Prostate gland (tissue), 2 donors: ENCODE measurements around the gene SLC2A10. TPM values are rescaled to one million over a fixed set of nuclear protein-coding genes. Genes with fewer than 3 reads are reported as not detected.
A peak's percentile ranks its signal among the peaks of the same experiment; 100 is the strongest.

Experiments used
- DNase-seq: peaks from one replicate; pipeline ENCODE4 v3.0.0-alpha.2; 2019; ENCODE audit warnings: low spot score
- H3K27ac ChIP-seq, 2 donors: fragments of 200-600 bp; sonication (generic); 2 replicates each; pipeline ENCODE4 v1.5.1; 2017 to 2019
- H3K27me3 ChIP-seq: fragments of 200-600 bp; sonication (generic); replicated peaks from 2 replicates; pipeline ENCODE4 v1.5.1; 2019; ENCODE audit not compliant: insufficient read depth
- H3K36me3 ChIP-seq, 2 donors: fragments of 200-600 bp; sonication (generic); 1 replicate in 1 of 2; 2 replicates in 1 of 2; pipeline versions ENCODE4 v1.5.1 to v1.8.1; 2017 to 2019
- H3K4me1 ChIP-seq: fragments of 200-600 bp; sonication (generic); replicated peaks from 2 replicates; pipeline ENCODE4 v1.5.1; 2019
- H3K4me3 ChIP-seq, 2 donors: fragments of 200-600 bp; sonication (generic); 2 replicates each; pipeline ENCODE4 v1.5.1; 2017 to 2019
- H3K9me3 ChIP-seq: fragments of 200-600 bp; sonication (generic); 2 replicates; pipeline ENCODE4 v1.5.1; 2017
- POLR2A ChIP-seq: fragments of 450-650 bp; IDR thresholded peaks from one replicate; pipeline ENCODE4 v1.6.1; 2016; ENCODE audit warnings: antibody characterized with exemption, mild to moderate bottlenecking
- POLR2AphosphoS5 ChIP-seq: sonication (generic); formaldehyde crosslinking; IDR thresholded peaks from one replicate; pipeline ENCODE4 v1.6.1; 2017; ENCODE audit warnings: antibody characterized with exemption
- WGBS: methylation state at CpG from one replicate; pipeline ENCODE4 v1.1.5; 2018; 5-methylcytosine and 5-hydroxymethylcytosine counted together
- intact Hi-C: fragments of 100-400 bp; cut with DNase I; formaldehyde crosslinking; loops from one replicate; pipeline ENCODE4 v1.14.2; 2022
- total RNA-seq, 2 donors: library from RNA; depleted of rRNA; stranded (reverse); fragments of >200 nt; gene quantifications; one replicate each; pipeline ENCODE4 v1.1.0, GENCODE V29; 2016
- TF ChIP-seq, protein P1 (sequence below), 4 experiments: fragments of 200-600 bp in 2 of 4; fragments of 450-650 bp in 2 of 4; sonication (generic) in 2 of 4; IDR thresholded peaks; 1 replicate in 3 of 4; 2 replicates in 1 of 4; pipeline ENCODE4 v1.5.1; 2016 to 2019; ENCODE audit warnings: antibody characterized with exemption in 4 of 4, mild to moderate bottlenecking in 2 of 4, moderate library complexity in 2 of 4

The SLC2A10 gene
- total RNA-seq, 2 donors from 2014 or later, result 49.8 to 54.9 TPM

DNA sequence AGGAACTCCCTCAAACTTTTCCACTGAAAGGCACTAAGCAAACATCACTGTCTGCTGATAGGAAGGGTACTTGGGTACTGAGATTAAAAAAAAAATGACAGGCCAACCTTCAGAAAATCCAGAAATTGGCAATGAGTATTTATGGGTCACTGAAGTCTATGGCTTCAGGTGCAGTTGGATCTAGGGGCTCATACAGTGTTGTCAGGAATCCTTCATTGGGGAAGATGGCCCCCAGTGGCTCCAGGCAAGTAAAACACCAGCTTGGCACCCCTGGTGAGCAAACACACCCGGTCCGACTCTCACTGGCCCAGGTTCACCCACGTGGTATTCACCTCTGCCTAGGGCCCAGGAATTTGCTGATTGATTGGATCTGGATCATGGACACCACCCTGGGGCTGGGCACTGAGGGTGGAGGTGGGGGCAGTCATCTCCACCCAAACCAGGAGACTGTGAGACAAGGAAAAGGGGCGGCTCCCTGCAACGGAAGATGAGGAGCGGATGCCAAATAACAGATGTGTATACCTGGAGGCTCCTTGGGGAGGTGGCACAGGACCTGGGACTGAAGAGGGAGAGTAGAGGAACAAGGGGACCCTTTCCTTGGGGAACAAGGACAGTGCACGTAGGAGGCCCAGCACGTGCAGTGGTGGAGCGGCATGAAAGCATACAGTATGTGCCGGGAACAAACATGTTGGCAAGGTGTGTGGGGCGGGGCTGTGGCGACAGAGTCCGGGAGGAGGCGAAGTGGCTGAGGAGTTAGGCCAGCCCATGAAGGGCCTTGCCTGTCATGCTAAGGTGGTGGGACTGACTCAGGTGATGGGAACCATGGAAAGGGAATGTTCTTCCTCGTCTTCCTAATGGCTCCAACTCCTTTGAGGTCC lies 4.7 kb downstream of the SLC2A10 start:
- peak; percentile 64 for DNase-seq
- no peaks in the 10 kb centered on the region for H3K36me3 ChIP-seq
- no peaks in the 10 kb centered on the region for H3K27me3 ChIP-seq
- peak overlapping the region; percentile 54 to 76 for H3K27ac ChIP-seq
- intact Hi-C loops, result no loop called here
- no peak overlapping the region for H3K4me3 ChIP-seq
- H3K4me1 ChIP-seq, result peaks cover 16% of the 10 kb centered on the region
- TF ChIP-seq POLR2AphosphoS5 (peak; percentile 45), POLR2A (no peak)
- H3K9me3 ChIP-seq, result no peaks in the 10 kb centered on the region
- WGBS, result 67% methylated on average over 15 of the region's 15 CpGs

- peak; percentile 87 for DNase-seq
- intact Hi-C loops, result no loop called here
- 19% methylated on average over 4 of the region's 4 CpGs for WGBS
- H3K4me3 ChIP-seq, result no peak overlapping the region
- TF ChIP-seq, protein P1, sequence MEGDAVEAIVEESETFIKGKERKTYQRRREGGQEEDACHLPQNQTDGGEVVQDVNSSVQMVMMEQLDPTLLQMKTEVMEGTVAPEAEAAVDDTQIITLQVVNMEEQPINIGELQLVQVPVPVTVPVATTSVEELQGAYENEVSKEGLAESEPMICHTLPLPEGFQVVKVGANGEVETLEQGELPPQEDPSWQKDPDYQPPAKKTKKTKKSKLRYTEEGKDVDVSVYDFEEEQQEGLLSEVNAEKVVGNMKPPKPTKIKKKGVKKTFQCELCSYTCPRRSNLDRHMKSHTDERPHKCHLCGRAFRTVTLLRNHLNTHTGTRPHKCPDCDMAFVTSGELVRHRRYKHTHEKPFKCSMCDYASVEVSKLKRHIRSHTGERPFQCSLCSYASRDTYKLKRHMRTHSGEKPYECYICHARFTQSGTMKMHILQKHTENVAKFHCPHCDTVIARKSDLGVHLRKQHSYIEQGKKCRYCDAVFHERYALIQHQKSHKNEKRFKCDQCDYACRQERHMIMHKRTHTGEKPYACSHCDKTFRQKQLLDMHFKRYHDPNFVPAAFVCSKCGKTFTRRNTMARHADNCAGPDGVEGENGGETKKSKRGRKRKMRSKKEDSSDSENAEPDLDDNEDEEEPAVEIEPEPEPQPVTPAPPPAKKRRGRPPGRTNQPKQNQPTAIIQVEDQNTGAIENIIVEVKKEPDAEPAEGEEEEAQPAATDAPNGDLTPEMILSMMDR (IDR thresholded peaks at IDR 0.05), result peak in 3 of 4 experiments; percentile 8 to 39 (median 12)
- no peak for TF ChIP-seq POLR2A
- TF ChIP-seq POLR2AphosphoS5, result peak; percentile 93
- H3K9me3 ChIP-seq, result no peaks in the 10 kb centered on the region
- peaks cover 16% of the 10 kb centered on the region for H3K4me1 ChIP-seq
- peak overlapping the region; percentile 54 to 76 for H3K27ac ChIP-seq
- H3K36me3 ChIP-seq, result no peaks in the 10 kb centered on the region
- H3K27me3 ChIP-seq, result no peaks in the 10 kb centered on the region
Observed at GRCh38 chr20:46715292-46715756, 5.9 kb downstream of the SLC2A10 start.

DNA sequence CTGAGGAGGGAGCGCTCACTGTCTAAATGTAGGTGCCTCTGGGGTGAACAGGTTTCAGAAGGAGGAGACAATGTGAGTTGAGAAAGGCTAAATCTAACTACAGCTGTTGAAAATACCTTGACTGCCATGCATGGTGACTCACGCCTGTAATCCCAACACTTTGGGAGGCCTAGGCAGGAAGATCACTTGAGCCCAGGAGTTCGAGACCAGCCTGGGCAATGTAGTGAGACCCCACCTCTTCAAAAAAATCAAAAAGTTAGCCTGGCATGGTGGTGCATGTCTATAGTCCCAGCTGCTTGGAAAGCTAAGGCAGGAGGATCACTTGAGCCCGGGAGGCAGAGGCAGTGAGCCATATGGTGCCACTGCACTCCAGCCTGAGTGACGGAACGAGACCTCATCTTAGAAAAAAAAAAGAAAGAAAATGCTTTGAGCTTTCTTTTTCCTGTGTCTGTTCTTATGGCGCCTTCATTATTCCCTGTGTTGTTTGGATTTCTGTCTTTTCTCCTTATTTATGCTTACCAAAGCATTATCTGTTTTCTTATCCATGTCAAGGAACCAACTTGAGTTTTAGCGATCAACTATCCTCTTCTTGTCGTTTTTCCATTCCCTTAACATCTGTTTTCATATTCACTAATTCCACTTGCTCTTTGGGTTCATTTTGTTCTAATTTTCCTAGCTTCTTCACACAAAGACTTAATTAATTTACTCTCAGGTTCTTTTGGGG lies 8.5 kb downstream of the SLC2A10 start:
- no peak overlapping the region for H3K4me3 ChIP-seq
- no peaks in the 10 kb centered on the region for H3K27me3 ChIP-seq
- TF ChIP-seq POLR2AphosphoS5, result no peak
- no peak for TF ChIP-seq POLR2A
- TF ChIP-seq, protein P1 (IDR thresholded peaks at IDR 0.05), result no peak
- intact Hi-C loops, result no loop called here
- no peaks in the 10 kb centered on the region for H3K9me3 ChIP-seq
- 85% methylated on average over 9 of the region's 9 CpGs for WGBS
- no peak overlapping the region for H3K27ac ChIP-seq
- no peaks in the 10 kb centered on the region for H3K36me3 ChIP-seq
- no peak for DNase-seq
- peaks cover 13% of the 10 kb centered on the region for H3K4me1 ChIP-seq

- no peak overlapping the region for H3K27ac ChIP-seq
- DNase-seq, result no peak
- no peaks in the 10 kb centered on the region for H3K9me3 ChIP-seq
- H3K36me3 ChIP-seq, result no peaks in the 10 kb centered on the region
- intact Hi-C loops, result no loop called here
- 97% methylated on average over 1 of the region's 1 CpG for WGBS
- no peaks in the 10 kb centered on the region for H3K27me3 ChIP-seq
- peaks cover 7% of the 10 kb centered on the region for H3K4me1 ChIP-seq
- TF ChIP-seq, protein P1 (IDR thresholded peaks at IDR 0.05), result no peak
- TF ChIP-seq POLR2AphosphoS5 (no peak), POLR2A (no peak)
- no peak overlapping the region for H3K4me3 ChIP-seq
Observed at GRCh38 chr20:46720019-46720418, 10.6 kb downstream of the SLC2A10 start.

- no peaks in the 10 kb centered on the region for H3K27me3 ChIP-seq
- peaks cover under 1% of the 10 kb centered on the region for H3K4me1 ChIP-seq
- H3K36me3 ChIP-seq, result no peaks in the 10 kb centered on the region
- no peak for DNase-seq
- H3K9me3 ChIP-seq, result no peaks in the 10 kb centered on the region
- intact Hi-C loops, result no loop called here
- no peak for TF ChIP-seq POLR2A
- TF ChIP-seq, protein P1 (IDR thresholded peaks at IDR 0.05), result no peak
- TF ChIP-seq POLR2AphosphoS5, result no peak
- H3K4me3 ChIP-seq, result no peak overlapping the region
- H3K27ac ChIP-seq, result no peak overlapping the region
Observed at GRCh38 chr20:46720776-46721425, 11.5 kb downstream of the SLC2A10 start.
